CD14-positive monocyte (primary cell): ENCODE results near the gene ADGRE1. TPM values are rescaled to one million over a fixed set of nuclear protein-coding genes. Genes with fewer than 3 reads are reported as not detected.

Experiments used
- DNase-seq, 3 donors: peaks; one replicate each; pipeline ENCODE4 v3.0.0-alpha.2; 2011 to 2022
- H2AFZ ChIP-seq: 2 replicates; pipeline ENCODE4 v1.6.0; 2012; ENCODE audit warnings: mild to moderate bottlenecking, low read depth, low read length, inconsistent platforms; ENCODE audit not compliant: insufficient read depth, poor library complexity, severe bottlenecking
- H3K27ac ChIP-seq, 2 donors: 1 replicate in 1 of 2; 2 replicates in 1 of 2; pipeline ENCODE4 v1.5.1; 2012 to 2013; ENCODE audit warnings: low read length in 2 of 2, control low read depth in 1 of 2, inconsistent platforms in 1 of 2, low read depth in 1 of 2, mild to moderate bottlenecking in 1 of 2
- H3K27me3 ChIP-seq, 2 donors: one replicate each; pipeline versions ENCODE4 v1.6.0 to v1.6.1; 2011 to 2013; ENCODE audit warnings: low read length in 2 of 2; ENCODE audit not compliant: control insufficient read depth in 2 of 2, insufficient read depth in 2 of 2
- H3K36me3 ChIP-seq, 2 donors: replicated peaks in 1 of 2; 1 replicate in 1 of 2; 2 replicates in 1 of 2; pipeline versions ENCODE4 v1.5.1 to v1.6.1; 2012 to 2013; ENCODE audit warnings: low read length in 2 of 2, control low read depth in 1 of 2, inconsistent platforms in 1 of 2, mild to moderate bottlenecking in 1 of 2; ENCODE audit not compliant: insufficient read depth in 2 of 2, control insufficient read depth in 1 of 2
- H3K4me1 ChIP-seq, 2 donors: 1 replicate in 1 of 2; 2 replicates in 1 of 2; pipeline versions ENCODE4 v1.5.1 to v1.6.1; 2012 to 2013; ENCODE audit warnings: low read length in 2 of 2, control low read depth in 1 of 2, inconsistent platforms in 1 of 2, mild to moderate bottlenecking in 1 of 2, moderate library complexity in 1 of 2; ENCODE audit not compliant: insufficient read depth in 2 of 2, control insufficient read depth in 1 of 2
- H3K4me2 ChIP-seq: replicated peaks from 2 replicates; pipeline ENCODE3; 2012; ENCODE audit warnings: low read length, moderate library complexity, mild to moderate bottlenecking; ENCODE audit not compliant: poor library complexity, severe bottlenecking; ENCODE audit errors: extremely low read depth
- H3K4me3 ChIP-seq, 3 experiments: fragments of 200-600 bp in 1 of 3; sonication (generic) in 1 of 3; replicated peaks in 1 of 3; 1 replicate in 2 of 3; 2 replicates in 1 of 3; pipeline ENCODE4 v1.5.1; 2011 to 2013; ENCODE audit warnings: low read length in 3 of 3, mild to moderate bottlenecking in 3 of 3, control low read depth in 2 of 3, low read depth in 2 of 3, inconsistent platforms in 1 of 3, moderate library complexity in 1 of 3
- H3K79me2 ChIP-seq: 2 replicates; pipeline ENCODE4 v1.6.0; 2012; ENCODE audit warnings: mild to moderate bottlenecking, control low read depth, inconsistent platforms, low read length, moderate library complexity; ENCODE audit not compliant: insufficient read depth
- H3K9ac ChIP-seq: 2 replicates; pipeline ENCODE4 v1.6.0; 2017; ENCODE audit warnings: low read length, mild to moderate bottlenecking; ENCODE audit not compliant: insufficient read depth, poor library complexity, severe bottlenecking
- H3K9me3 ChIP-seq, 2 donors: replicated peaks in 1 of 2; 1 replicate in 1 of 2; 2 replicates in 1 of 2; pipeline versions ENCODE4 v1.5.1 to v1.6.1; 2012 to 2013; ENCODE audit warnings: low read length in 2 of 2, control low read depth in 1 of 2; ENCODE audit not compliant: control insufficient read depth in 1 of 2, insufficient read depth in 1 of 2
- H4K20me1 ChIP-seq: 2 replicates; pipeline ENCODE4 v1.6.0; 2012; ENCODE audit warnings: mild to moderate bottlenecking, low read length, control low read depth, moderate library complexity; ENCODE audit not compliant: insufficient read depth
- H3K27ac Mint-ChIP-seq, 7 donors: one replicate each; pipeline ENCODE4 v1.8.0; 2020; ENCODE audit warnings: mild to moderate bottlenecking in 7 of 7, mixed read lengths in 7 of 7, moderate library complexity in 6 of 7, inconsistent platforms in 2 of 7
- H3K27me3 Mint-ChIP-seq, 3 donors: one replicate each; pipeline ENCODE4 v1.8.0; 2021 to 2022; ENCODE audit warnings: low read depth in 3 of 3, mild to moderate bottlenecking in 3 of 3, mixed read lengths in 3 of 3, moderate library complexity in 3 of 3, inconsistent platforms in 1 of 3
- H3K36me3 Mint-ChIP-seq, 2 donors: one replicate each; pipeline ENCODE4 v1.8.0; 2020; ENCODE audit warnings: mixed read lengths in 2 of 2, inconsistent platforms in 1 of 2, mild to moderate bottlenecking in 1 of 2
- H3K4me1 Mint-ChIP-seq: one replicate; pipeline ENCODE4 v1.8.0; 2020; ENCODE audit warnings: mild to moderate bottlenecking, mixed read lengths
- H3K4me3 Mint-ChIP-seq, 2 donors: one replicate each; pipeline ENCODE4 v1.8.0; 2020; ENCODE audit warnings: mild to moderate bottlenecking in 2 of 2, mixed read lengths in 2 of 2, moderate library complexity in 1 of 2
- H3K9me3 Mint-ChIP-seq, 7 donors: one replicate each; pipeline ENCODE4 v1.8.0; 2020 to 2022; ENCODE audit warnings: mixed read lengths in 7 of 7, mild to moderate bottlenecking in 6 of 7, moderate library complexity in 6 of 7, inconsistent platforms in 2 of 7
- WGBS: methylation state at CpG from one replicate; pipeline ENCODE4 v1.1.5; 2013; ENCODE audit warnings: missing lambda C conversion rate; ENCODE audit not compliant: insufficient coverage; 5-methylcytosine and 5-hydroxymethylcytosine counted together
- intact Hi-C, 2 donors: fragments of 100-400 bp; cut with micrococcal nuclease; formaldehyde crosslinking; loops; one replicate each; pipeline versions ENCODE4 v1.15.0 to v1.15.1; 2023
- polyA plus RNA-seq, 3 donors: library from polyadenylated mRNA; depleted of rRNA in 1 of 3; unstranded in 2 of 3; stranded (reverse) in 1 of 3; fragments of 300-500 nt in 2 of 3; fragments of >200 nt in 1 of 3; fragmentation: Illumina TruSeq in 2 of 3; gene quantifications; 1 replicate in 2 of 3; 2 replicates in 1 of 3; pipeline ENCODE4 v1.2.3, GENCODE V29; 2012 to 2021
- TF ChIP-seq, protein P1 (sequence below): fragments of 200-600 bp; IDR thresholded peaks from one replicate; pipeline ENCODE4 v1.8.0; 2022; ENCODE audit warnings: antibody characterized with exemption, mild to moderate bottlenecking

Gene ADGRE1
- polyA plus RNA-seq, 3 donors = 13.9 to 37.7 (median 21.6) TPM

DNA sequence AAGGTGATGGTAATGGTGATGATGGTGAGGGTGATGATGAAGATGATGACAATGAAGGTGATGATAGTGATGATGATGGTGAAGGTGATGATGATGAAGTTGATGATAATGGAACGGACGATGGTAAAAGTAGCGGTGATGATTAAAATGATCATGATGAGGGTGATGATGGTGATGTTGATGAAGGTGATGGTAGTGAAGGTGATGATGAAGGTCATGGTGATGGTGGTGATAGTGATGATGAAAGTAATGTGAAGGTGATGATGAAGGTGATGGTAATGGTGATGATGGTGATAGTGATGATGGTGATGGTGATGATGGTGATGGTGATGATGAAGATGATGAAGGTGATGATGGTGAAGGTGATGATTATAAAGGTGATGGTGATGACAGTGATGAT is 67.7 kb downstream of the ADGRE1 start:
- peaks cover 9% of the 10 kb centered on the region in 2 donors for H3K4me1 ChIP-seq
- H3K4me2 ChIP-seq = no peak overlapping the region
- intact Hi-C loops = no loop called here
- no peak for DNase-seq
- Mint-ChIP-seq H3K4me3 (no peak overlapping the region), H3K36me3 (no peaks in the 10 kb centered on the region), H3K27ac (no peak overlapping the region), H3K27me3 (peaks cover 0 to 7% (median 2%) of the 10 kb centered on the region in 3 donors), H3K4me1 (peaks cover 8% of the 10 kb centered on the region), H3K9me3 (peaks cover 0 to 9% (median 1%) of the 10 kb centered on the region in 7 donors)
- H3K36me3 ChIP-seq = no peaks in the 10 kb centered on the region
- H3K4me3 ChIP-seq = no peak overlapping the region
- no peaks in the 10 kb centered on the region for H3K27me3 ChIP-seq
- H3K9me3 ChIP-seq = no peaks in the 10 kb centered on the region
- no peaks in the 10 kb centered on the region for H3K79me2 ChIP-seq
- no peak overlapping the region for H3K9ac ChIP-seq
- no peaks in the 10 kb centered on the region for H4K20me1 ChIP-seq
- 98% methylated on average over 3 of the region's 3 CpGs for WGBS
- no peak overlapping the region for H3K27ac ChIP-seq
- TF ChIP-seq, protein P1, sequence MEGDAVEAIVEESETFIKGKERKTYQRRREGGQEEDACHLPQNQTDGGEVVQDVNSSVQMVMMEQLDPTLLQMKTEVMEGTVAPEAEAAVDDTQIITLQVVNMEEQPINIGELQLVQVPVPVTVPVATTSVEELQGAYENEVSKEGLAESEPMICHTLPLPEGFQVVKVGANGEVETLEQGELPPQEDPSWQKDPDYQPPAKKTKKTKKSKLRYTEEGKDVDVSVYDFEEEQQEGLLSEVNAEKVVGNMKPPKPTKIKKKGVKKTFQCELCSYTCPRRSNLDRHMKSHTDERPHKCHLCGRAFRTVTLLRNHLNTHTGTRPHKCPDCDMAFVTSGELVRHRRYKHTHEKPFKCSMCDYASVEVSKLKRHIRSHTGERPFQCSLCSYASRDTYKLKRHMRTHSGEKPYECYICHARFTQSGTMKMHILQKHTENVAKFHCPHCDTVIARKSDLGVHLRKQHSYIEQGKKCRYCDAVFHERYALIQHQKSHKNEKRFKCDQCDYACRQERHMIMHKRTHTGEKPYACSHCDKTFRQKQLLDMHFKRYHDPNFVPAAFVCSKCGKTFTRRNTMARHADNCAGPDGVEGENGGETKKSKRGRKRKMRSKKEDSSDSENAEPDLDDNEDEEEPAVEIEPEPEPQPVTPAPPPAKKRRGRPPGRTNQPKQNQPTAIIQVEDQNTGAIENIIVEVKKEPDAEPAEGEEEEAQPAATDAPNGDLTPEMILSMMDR = no peak
- no peak overlapping the region for H2AFZ ChIP-seq

DNA sequence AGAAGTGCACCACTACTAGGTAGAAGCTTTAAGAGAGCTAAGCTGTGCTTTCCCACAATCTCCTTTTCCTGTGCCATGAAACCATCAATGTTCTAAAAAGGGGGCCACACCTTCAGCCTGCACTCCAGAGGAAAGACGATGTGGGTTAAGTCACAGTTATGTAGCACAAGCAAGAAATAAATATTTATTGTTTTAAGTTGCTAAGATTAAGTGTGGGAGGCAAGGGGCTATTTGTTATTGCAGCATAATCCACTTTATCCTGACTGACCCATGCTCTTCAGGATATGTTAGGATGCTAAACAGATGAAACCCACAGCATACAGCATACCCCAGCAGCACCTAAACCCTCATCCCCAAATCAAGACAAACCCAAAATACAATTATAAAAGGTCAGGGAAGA is 69.2 kb downstream of the ADGRE1 start:
- Mint-ChIP-seq H3K36me3 (no peaks in the 10 kb centered on the region), H3K4me1 (peaks cover 8% of the 10 kb centered on the region), H3K27me3 (peaks cover 0 to 2% (median 1%) of the 10 kb centered on the region in 3 donors), H3K4me3 (no peak overlapping the region), H3K9me3 (peaks cover 0 to 9% (median 1%) of the 10 kb centered on the region in 7 donors), H3K27ac (no peak overlapping the region)
- Histone ChIP-seq H3K4me2 (no peak overlapping the region), H3K4me3 (no peak overlapping the region), H4K20me1 (no peaks in the 10 kb centered on the region), H3K27ac (no peak overlapping the region), H3K27me3 (no peaks in the 10 kb centered on the region), H3K9ac (no peak overlapping the region), H3K36me3 (no peaks in the 10 kb centered on the region), H2AFZ (no peak overlapping the region), H3K4me1 (peaks cover 9% of the 10 kb centered on the region in 2 donors), H3K79me2 (no peaks in the 10 kb centered on the region), H3K9me3 (no peaks in the 10 kb centered on the region)
- no CpG with 5 or more reads among the region's 1 CpG for WGBS
- intact Hi-C loops = no loop called here
- TF ChIP-seq, protein P1 = no peak
- DNase-seq = no peak
